GM19438 (cell line): ENCODE results near the gene BPTF.
"Not testable (repeated sequence)": the region's sequence is repeated elsewhere in the genome, so short reads cannot be mapped to it uniquely, and the experiment has no call there.

ENCODE experiments used
- ATAC-seq: cut with Tn5 transposase; IDR thresholded peaks from one replicate; pipeline ENCODE4 v1.9.1; 2021; ENCODE audit warnings: low read depth; ENCODE audit not compliant: unreplicated experiment

Gene BPTF

GRCh38 chr17:67959510-67959909, 134.2 kb downstream of the BPTF start:
- ATAC-seq, result no peak

- ATAC-seq, result not testable (repeated sequence)
These were observed 135.0 kb downstream of the BPTF start for GRCh38 chr17:67960276-67960675.

- ATAC-seq, result not testable (repeated sequence)
These were observed 136.9 kb downstream of the BPTF start for GRCh38 chr17:67962156-67962555.

- not testable (repeated sequence) for ATAC-seq
These were observed 137.9 kb downstream of the BPTF start for GRCh38 chr17:67963145-67963572.

- ATAC-seq, result no peak
These were observed 145.5 kb downstream of the BPTF start for GRCh38 chr17:67970783-67971182.

GRCh38 chr17:67974185-67974584, 148.9 kb downstream of the BPTF start:
- no peak for ATAC-seq

- no peak for ATAC-seq
These were observed 149.3 kb downstream of the BPTF start for GRCh38 chr17:67974598-67975066.

GRCh38 chr17:67976306-67976705, 151.0 kb downstream of the BPTF start:
- not testable (repeated sequence) for ATAC-seq

- no peak for ATAC-seq
These were observed 155.2 kb downstream of the BPTF start for GRCh38 chr17:67980456-67980855.

- ATAC-seq, result not testable (repeated sequence)
These were observed 155.6 kb downstream of the BPTF start for GRCh38 chr17:67980883-67981282.

- ATAC-seq, result no peak
These were observed 156.8 kb downstream of the BPTF start for GRCh38 chr17:67982034-67982640.

- ATAC-seq, result no peak
These were observed 157.5 kb downstream of the BPTF start for GRCh38 chr17:67982686-67983382.

- no peak for ATAC-seq
These were observed 158.0 kb downstream of the BPTF start for GRCh38 chr17:67983383-67983688.

- ATAC-seq, result no peak
These were observed 165.6 kb downstream of the BPTF start for GRCh38 chr17:67990909-67991308.

- ATAC-seq, result peak; percentile 4
These were observed 167.3 kb downstream of the BPTF start for GRCh38 chr17:67992548-67993152.

- peak; percentile 67 for ATAC-seq
These were observed 168.1 kb downstream of the BPTF start for GRCh38 chr17:67993153-67993997.

GRCh38 chr17:67993998-67994361, 168.7 kb downstream of the BPTF start:
- no peak for ATAC-seq

GRCh38 chr17:67994817-67995569, 169.7 kb downstream of the BPTF start:
- no peak for ATAC-seq

- no peak for ATAC-seq
These were observed 170.4 kb downstream of the BPTF start for GRCh38 chr17:67995570-67996263.
